ENCODE results near the gene DHX9. TPM values are rescaled to one million over a fixed set of nuclear protein-coding genes. Genes with fewer than 3 reads are reported as not detected.

The DHX9 gene
- total RNA-seq, 1 donor from 2014 or later: 52.8 TPM

DNA sequence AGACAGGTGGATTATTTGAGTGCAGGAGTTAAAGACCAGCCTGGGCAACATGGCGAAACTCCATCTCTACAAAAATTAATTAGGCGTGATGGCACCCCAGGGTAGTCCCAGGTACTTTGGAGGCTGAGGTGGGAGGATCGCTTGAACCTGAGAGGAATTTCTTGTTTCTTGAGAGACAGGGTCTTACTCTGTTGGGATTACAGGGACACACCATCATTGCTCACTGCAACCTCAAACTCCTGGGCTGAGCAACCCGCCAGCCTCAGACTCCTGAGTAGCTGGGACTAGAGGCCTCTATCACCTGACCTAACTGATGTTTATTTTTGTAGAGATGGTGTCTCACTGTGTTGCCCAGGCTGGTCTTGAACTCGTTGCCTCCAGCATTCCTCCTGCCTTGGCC, 24.8 kb downstream of the DHX9 start:
- intact Hi-C loops (cut with DNase I): no loop called here
- Histone ChIP-seq H3K4me1 (no peaks in the 10 kb centered on the region), H3K4me3 (no peak overlapping the region), H3K9me3 (no peaks in the 10 kb centered on the region), H3K36me3 (peaks cover 82 to 100% of the 10 kb centered on the region in 2 donors), H3K27me3 (no peaks in the 10 kb centered on the region), H3K27ac (no peak overlapping the region)
- TF ChIP-seq, protein P1, sequence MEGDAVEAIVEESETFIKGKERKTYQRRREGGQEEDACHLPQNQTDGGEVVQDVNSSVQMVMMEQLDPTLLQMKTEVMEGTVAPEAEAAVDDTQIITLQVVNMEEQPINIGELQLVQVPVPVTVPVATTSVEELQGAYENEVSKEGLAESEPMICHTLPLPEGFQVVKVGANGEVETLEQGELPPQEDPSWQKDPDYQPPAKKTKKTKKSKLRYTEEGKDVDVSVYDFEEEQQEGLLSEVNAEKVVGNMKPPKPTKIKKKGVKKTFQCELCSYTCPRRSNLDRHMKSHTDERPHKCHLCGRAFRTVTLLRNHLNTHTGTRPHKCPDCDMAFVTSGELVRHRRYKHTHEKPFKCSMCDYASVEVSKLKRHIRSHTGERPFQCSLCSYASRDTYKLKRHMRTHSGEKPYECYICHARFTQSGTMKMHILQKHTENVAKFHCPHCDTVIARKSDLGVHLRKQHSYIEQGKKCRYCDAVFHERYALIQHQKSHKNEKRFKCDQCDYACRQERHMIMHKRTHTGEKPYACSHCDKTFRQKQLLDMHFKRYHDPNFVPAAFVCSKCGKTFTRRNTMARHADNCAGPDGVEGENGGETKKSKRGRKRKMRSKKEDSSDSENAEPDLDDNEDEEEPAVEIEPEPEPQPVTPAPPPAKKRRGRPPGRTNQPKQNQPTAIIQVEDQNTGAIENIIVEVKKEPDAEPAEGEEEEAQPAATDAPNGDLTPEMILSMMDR (IDR thresholded peaks at IDR 0.05): no peak
- DNase-seq (ENCODE audit: low spot score in 2 of 2): no peak

DNA sequence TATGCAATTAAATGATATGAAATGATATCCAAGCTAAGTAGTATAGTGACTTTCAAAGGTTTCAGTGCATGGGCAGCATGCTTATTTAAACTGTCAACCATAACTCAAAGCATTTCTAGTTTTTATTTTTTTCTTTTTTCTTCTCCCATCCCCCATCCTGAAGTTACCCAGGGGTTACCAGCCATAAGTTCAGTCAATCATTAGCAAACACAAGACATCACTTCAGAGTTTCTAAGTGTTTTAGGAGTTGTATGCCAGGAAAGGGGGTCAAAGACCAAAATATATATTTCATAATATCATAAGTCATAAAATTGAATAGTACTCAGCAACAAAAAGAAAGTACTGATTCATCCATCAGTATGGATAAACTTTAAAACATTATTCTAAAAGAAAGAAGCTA, 28.7 kb downstream of the DHX9 start:
- Histone ChIP-seq H3K27me3 (no peaks in the 10 kb centered on the region), H3K36me3 (peaks cover 81 to 100% of the 10 kb centered on the region in 2 donors), H3K4me1 (no peaks in the 10 kb centered on the region), H3K9me3 (no peaks in the 10 kb centered on the region), H3K4me3 (no peak overlapping the region), H3K27ac (no peak overlapping the region)
- TF ChIP-seq, protein P1 (IDR thresholded peaks at IDR 0.05): no peak
- DNase-seq (ENCODE audit: low spot score in 2 of 2): no peak
- intact Hi-C loops (cut with DNase I): no loop called here

DNA sequence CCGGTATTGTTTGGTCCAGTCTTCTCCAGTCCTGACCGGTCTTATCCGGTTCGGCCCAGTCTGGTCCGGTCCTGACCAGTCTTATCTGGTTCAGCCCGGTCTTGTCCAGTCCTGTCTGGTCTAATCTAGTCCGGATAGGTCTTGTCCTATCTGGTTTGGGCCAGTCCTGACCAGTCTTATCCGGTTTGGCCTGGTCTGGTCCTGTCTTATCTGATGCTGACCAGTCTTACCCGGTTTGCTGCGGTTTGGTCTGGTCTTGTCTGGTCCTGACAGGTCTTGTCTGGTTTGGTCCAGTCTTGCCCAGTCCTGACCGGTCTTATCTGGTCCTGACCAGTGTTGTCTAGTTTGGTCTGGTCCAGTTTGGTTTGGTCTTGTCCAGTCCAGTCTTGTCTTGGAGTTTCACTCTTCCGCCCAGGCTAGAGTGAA, 30.1 kb downstream of the DHX9 start:
- no peak for DNase-seq (ENCODE audit: low spot score in 2 of 2)
- no peaks in the 10 kb centered on the region for H3K9me3 ChIP-seq
- no peaks in the 10 kb centered on the region for H3K27me3 ChIP-seq
- no peak overlapping the region for H3K4me3 ChIP-seq
- no peaks in the 10 kb centered on the region for H3K4me1 ChIP-seq
- TF ChIP-seq, protein P1 (IDR thresholded peaks at IDR 0.05): no peak
- H3K36me3 ChIP-seq: peaks cover 88 to 100% of the 10 kb centered on the region in 2 donors
- H3K27ac ChIP-seq: no peak overlapping the region
- intact Hi-C loops (cut with DNase I): no loop called here

DNA sequence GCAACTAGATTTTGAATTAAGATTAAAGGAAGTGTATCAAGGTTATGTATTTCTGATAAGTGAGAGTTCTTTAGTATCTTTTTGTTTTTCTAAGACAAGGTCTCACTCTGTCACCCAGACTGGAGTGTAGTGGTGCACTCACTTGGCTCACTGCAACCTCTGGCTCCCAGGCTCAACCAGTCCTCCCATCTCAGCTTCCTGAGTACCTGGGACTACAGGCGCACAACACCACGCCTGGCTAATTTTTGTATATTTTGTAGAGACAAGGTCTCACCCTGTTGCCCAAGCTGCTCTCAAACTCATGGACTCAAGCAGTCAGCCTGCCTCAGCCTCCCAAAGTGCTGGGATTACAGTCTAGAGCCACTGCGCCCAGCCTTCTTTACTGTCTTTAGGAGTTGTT, 33.7 kb downstream of the DHX9 start:
- peaks cover 91 to 98% of the 10 kb centered on the region in 2 donors for H3K36me3 ChIP-seq
- TF ChIP-seq, protein P1 (IDR thresholded peaks at IDR 0.05): no peak

DNA sequence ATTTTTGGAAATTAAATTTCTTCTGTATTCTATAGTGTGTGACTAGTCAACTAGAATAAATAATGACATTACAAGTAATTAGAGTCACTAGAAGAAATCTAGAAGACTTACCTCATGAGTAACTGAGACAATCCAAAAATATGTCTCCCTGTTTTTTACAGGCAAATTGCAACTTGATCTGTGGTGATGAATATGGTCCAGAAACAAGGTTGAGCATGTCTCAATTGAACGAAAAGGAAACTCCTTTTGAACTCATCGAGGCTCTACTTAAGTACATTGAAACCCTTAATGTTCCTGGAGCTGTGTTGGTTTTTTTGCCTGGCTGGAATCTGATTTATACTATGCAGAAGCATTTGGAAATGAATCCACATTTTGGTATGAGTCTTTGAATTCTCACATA, 36.7 kb downstream of the DHX9 start:
- no peaks in the 10 kb centered on the region for H3K4me1 ChIP-seq
- intact Hi-C loops (cut with DNase I): no loop called here
- no peak for DNase-seq (ENCODE audit: low spot score in 2 of 2)
- H3K27ac ChIP-seq: no peak overlapping the region
- TF ChIP-seq, protein P1 (IDR thresholded peaks at IDR 0.05): no peak
- H3K9me3 ChIP-seq: no peaks in the 10 kb centered on the region
- no peak overlapping the region for H3K4me3 ChIP-seq
- peaks cover 92 to 98% of the 10 kb centered on the region in 2 donors for H3K36me3 ChIP-seq
- no peaks in the 10 kb centered on the region for H3K27me3 ChIP-seq

More for the DNA sequence above, 33.7 kb downstream of the DHX9 start:
- no peak overlapping the region for H3K27ac ChIP-seq
- no peak overlapping the region for H3K4me3 ChIP-seq
- no peaks in the 10 kb centered on the region for H3K9me3 ChIP-seq
- H3K4me1 ChIP-seq: no peaks in the 10 kb centered on the region
- intact Hi-C loops (cut with DNase I): no loop called here
- H3K27me3 ChIP-seq: no peaks in the 10 kb centered on the region
- DNase-seq (ENCODE audit: low spot score in 2 of 2): no peak

DNA sequence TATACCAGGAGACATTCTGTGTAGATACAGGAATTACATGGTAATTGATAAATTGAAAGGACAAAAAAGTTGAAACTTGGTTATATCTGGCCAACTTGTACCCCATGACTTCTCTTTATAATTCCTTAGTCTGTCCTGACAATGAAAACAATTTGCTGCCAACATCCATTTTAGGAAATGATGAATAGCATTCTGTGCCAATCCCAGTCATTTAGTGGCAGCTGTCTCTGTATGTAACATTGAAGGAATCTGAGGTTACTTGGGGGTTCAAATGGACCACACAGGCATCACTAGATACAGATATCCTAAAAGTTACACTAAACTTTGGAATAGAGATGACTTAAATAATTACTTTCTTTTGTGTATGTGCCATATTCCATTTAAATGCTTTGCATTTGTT, 38.2 kb downstream of the DHX9 start:
- Histone ChIP-seq H3K27ac (no peak overlapping the region), H3K4me1 (no peaks in the 10 kb centered on the region), H3K36me3 (peaks cover 91 to 98% of the 10 kb centered on the region in 2 donors), H3K4me3 (no peak overlapping the region), H3K9me3 (no peaks in the 10 kb centered on the region), H3K27me3 (no peaks in the 10 kb centered on the region)
- TF ChIP-seq, protein P1 (IDR thresholded peaks at IDR 0.05): no peak
- no peak for DNase-seq (ENCODE audit: low spot score in 2 of 2)
- intact Hi-C loops (cut with DNase I): no loop called here
